ENCODE results near the gene SMIM44. TPM values are rescaled to one million over a fixed set of nuclear protein-coding genes. Genes with fewer than 3 reads are reported as not detected.

SMIM44 gene
- total and polyA plus RNA-seq, 2 donors (not counting 1 experiment from before 2014, with no cell fraction given): not detected

DNA sequence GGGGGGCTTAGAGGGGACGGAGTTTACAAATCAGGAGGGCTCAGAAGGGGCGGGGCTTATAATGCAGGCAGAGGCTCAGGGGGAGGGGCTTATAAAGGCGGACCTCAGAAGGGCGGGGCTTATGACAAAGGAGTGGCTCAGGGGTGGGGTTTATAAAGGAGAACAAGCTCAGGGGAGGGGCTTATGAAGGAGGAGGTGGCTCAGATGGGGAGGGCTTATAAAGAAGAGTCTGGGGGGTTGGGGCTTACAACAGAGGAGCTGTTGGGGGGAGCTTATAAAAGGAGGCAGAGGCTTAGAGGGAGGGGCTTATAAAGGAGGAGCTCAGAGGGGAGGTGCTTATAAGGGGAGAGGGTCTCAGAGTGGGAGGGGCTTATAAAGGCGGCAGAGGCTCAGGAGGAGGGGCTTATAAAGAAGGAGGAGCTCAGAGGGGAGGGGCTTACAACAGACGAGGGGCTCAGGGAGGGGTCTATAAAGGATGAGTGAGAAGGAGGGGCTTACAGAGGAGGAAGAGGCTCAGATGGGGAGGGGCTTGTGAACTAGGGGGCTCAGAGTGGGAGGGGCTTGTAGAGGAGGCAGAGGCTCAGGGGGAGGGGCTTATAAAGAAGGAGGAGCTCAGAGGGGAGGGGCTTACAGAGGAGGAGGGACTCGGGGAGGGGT lies 3.9 kb downstream of the SMIM44 start:
- no peak for DNase-seq (ENCODE audit: low read depth in 2 of 2)
- TF ChIP-seq, protein P1, sequence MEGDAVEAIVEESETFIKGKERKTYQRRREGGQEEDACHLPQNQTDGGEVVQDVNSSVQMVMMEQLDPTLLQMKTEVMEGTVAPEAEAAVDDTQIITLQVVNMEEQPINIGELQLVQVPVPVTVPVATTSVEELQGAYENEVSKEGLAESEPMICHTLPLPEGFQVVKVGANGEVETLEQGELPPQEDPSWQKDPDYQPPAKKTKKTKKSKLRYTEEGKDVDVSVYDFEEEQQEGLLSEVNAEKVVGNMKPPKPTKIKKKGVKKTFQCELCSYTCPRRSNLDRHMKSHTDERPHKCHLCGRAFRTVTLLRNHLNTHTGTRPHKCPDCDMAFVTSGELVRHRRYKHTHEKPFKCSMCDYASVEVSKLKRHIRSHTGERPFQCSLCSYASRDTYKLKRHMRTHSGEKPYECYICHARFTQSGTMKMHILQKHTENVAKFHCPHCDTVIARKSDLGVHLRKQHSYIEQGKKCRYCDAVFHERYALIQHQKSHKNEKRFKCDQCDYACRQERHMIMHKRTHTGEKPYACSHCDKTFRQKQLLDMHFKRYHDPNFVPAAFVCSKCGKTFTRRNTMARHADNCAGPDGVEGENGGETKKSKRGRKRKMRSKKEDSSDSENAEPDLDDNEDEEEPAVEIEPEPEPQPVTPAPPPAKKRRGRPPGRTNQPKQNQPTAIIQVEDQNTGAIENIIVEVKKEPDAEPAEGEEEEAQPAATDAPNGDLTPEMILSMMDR (conservative IDR thresholded peaks at IDR 0.05 in 1 of 2, IDR thresholded peaks at IDR 0.05 in 1 of 2; ENCODE audit: low read depth in 1 of 2, low read length in 2 of 2): no peak
- H4K20me1 ChIP-seq (ENCODE audit: control insufficient read depth, extremely low read depth, insufficient read depth, low read length): no peaks in the 10 kb centered on the region
- H3K27me3 ChIP-seq (ENCODE audit: control insufficient read depth, insufficient read depth, low read length): peaks cover 12% of the 10 kb centered on the region
- H3K4me2 ChIP-seq (ENCODE audit: extremely low read depth, insufficient read depth, low read length): no peak overlapping the region
- H3K79me2 ChIP-seq (ENCODE audit: control insufficient read depth, insufficient read depth, low read length): no peaks in the 10 kb centered on the region
- no peak overlapping the region for H3K4me3 ChIP-seq (replicated peaks in 1 of 4; ENCODE audit: control extremely low read depth in 1 of 4, insufficient read depth in 1 of 4, low read depth in 3 of 4, low read length in 4 of 4)
- no peak overlapping the region for H2AFZ ChIP-seq (ENCODE audit: low read length)
- H3K9me3 ChIP-seq (ENCODE audit: control insufficient read depth, insufficient read depth, low read depth, low read length): no peaks in the 10 kb centered on the region
- H3K36me3 ChIP-seq (ENCODE audit: control insufficient read depth, insufficient read depth, low read length): no peaks in the 10 kb centered on the region
- H3K27ac ChIP-seq (ENCODE audit: insufficient read depth, low read length): no peak overlapping the region
- H3K4me1 ChIP-seq (ENCODE audit: control insufficient read depth, extremely low read depth, insufficient read depth, low read length): no peaks in the 10 kb centered on the region
- no peak overlapping the region for H3K9ac ChIP-seq (ENCODE audit: insufficient read depth, low read length)

DNA sequence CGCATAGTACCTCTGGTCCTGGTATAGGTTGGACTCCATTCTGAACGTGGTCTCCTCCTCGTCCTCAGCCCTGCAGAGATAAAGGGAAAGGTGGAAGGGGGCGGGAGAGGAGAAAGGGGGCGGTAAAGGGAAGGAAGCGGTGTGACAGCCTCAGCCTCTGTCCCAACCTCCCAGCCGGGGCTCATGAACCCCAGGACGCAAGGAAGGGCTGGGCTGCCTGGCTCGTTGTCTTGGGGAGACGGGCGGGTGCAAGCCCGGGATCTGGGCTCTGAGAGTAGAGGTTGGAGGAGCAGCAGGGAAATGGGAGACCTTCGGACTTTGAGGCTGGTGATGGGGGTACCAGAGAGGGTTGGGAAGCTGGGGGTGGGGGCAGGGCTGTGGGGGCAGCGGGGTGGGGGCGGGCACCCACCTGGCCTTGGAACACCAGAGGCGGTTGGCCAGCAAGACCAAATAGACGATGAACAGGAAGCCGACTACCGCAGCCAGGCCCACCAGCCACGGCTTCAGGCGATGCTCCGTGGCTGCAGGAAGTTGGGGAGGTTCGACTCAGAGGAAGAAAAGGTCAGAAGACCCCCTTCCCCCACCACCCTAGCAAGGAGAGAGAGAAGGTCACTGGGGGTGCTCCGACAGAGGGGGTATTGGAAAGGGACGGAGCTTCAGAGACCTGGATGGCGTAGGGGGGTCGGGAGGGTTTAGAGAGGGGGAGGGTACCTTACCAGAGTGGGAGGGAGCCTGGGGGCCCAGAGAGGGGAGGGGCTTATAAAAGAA lies 4.6 kb downstream of the SMIM44 start:
- Histone ChIP-seq H3K79me2 (ENCODE audit: control insufficient read depth, insufficient read depth, low read length) (no peaks in the 10 kb centered on the region), H4K20me1 (ENCODE audit: control insufficient read depth, extremely low read depth, insufficient read depth, low read length) (no peaks in the 10 kb centered on the region), H3K9me3 (ENCODE audit: control insufficient read depth, insufficient read depth, low read depth, low read length) (no peaks in the 10 kb centered on the region), H3K4me3 (replicated peaks in 1 of 4; ENCODE audit: control extremely low read depth in 1 of 4, insufficient read depth in 1 of 4, low read depth in 3 of 4, low read length in 4 of 4) (no peak overlapping the region), H3K27ac (ENCODE audit: insufficient read depth, low read length) (no peak overlapping the region), H3K4me1 (ENCODE audit: control insufficient read depth, extremely low read depth, insufficient read depth, low read length) (no peaks in the 10 kb centered on the region), H2AFZ (ENCODE audit: low read length) (no peak overlapping the region), H3K27me3 (ENCODE audit: control insufficient read depth, insufficient read depth, low read length) (peaks cover 12% of the 10 kb centered on the region), H3K4me2 (ENCODE audit: extremely low read depth, insufficient read depth, low read length) (no peak overlapping the region), H3K36me3 (ENCODE audit: control insufficient read depth, insufficient read depth, low read length) (no peaks in the 10 kb centered on the region), H3K9ac (ENCODE audit: insufficient read depth, low read length) (no peak overlapping the region)
- TF ChIP-seq, protein P1 (conservative IDR thresholded peaks at IDR 0.05 in 1 of 2, IDR thresholded peaks at IDR 0.05 in 1 of 2; ENCODE audit: low read depth in 1 of 2, low read length in 2 of 2): no peak
- no peak for TF ChIP-seq EZH2 (IDR thresholded peaks at IDR 0.05; ENCODE audit: low read length, missing control alignments)
- DNase-seq (ENCODE audit: low read depth in 2 of 2): no peak

DNA sequence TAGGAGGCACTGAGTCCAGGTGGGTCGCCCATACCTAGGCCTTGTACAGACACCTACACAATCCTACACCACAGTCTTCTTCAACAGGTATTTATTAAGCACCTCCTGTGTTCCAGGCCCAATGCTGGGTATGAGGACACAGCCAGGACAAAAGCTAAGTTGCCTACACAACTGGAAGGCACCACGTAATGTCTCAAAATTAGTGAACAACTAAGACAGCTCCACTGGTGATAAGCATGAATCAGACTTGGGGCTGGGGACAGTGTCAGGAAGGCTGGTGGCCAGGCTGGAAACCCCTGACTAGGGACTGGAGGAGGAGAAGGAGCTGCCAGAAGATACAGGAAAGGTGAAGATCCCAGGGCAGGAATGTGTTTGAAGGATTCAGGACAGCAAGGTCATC lies 5.3 kb downstream of the SMIM44 start:
- Histone ChIP-seq H3K4me2 (ENCODE audit: extremely low read depth, insufficient read depth, low read length) (no peak overlapping the region), H3K27ac (ENCODE audit: insufficient read depth, low read length) (no peak overlapping the region), H3K36me3 (ENCODE audit: control insufficient read depth, insufficient read depth, low read length) (no peaks in the 10 kb centered on the region), H3K9ac (ENCODE audit: insufficient read depth, low read length) (no peak overlapping the region), H3K79me2 (ENCODE audit: control insufficient read depth, insufficient read depth, low read length) (no peaks in the 10 kb centered on the region), H3K9me3 (ENCODE audit: control insufficient read depth, insufficient read depth, low read depth, low read length) (no peaks in the 10 kb centered on the region), H3K4me1 (ENCODE audit: control insufficient read depth, extremely low read depth, insufficient read depth, low read length) (no peaks in the 10 kb centered on the region), H3K4me3 (replicated peaks in 1 of 4; ENCODE audit: control extremely low read depth in 1 of 4, insufficient read depth in 1 of 4, low read depth in 3 of 4, low read length in 4 of 4) (no peak overlapping the region), H3K27me3 (ENCODE audit: control insufficient read depth, insufficient read depth, low read length) (peaks cover 12% of the 10 kb centered on the region), H2AFZ (ENCODE audit: low read length) (no peak overlapping the region), H4K20me1 (ENCODE audit: control insufficient read depth, extremely low read depth, insufficient read depth, low read length) (no peaks in the 10 kb centered on the region)
- TF ChIP-seq, protein P1 (conservative IDR thresholded peaks at IDR 0.05 in 1 of 2, IDR thresholded peaks at IDR 0.05 in 1 of 2; ENCODE audit: low read depth in 1 of 2, low read length in 2 of 2): no peak
- TF ChIP-seq EZH2 (IDR thresholded peaks at IDR 0.05; ENCODE audit: low read length, missing control alignments): no peak
- DNase-seq (ENCODE audit: low read depth in 2 of 2): no peak
